GM12878 (cell line): Measurements from ENCODE around the gene NAA60. TPM values are rescaled to one million over a fixed set of nuclear protein-coding genes. Genes with fewer than 3 reads are reported as not detected.

Experiments
- ATAC-seq: fragments of 200-7000 bp; cut with Tn5 transposase; 3 replicates; pipeline ENCODE4 v1.9.1; 2020; ENCODE audit warnings: mild to moderate bottlenecking, moderate library complexity
- BruUV-seq: library from RNA; stranded (reverse); fragments of 400-500 nt; replicated peaks from 2 replicates; lab custom pipeline; 2021; lab: Mats Ljungman, UMichigan
- CTCF ChIA-PET: fragments of 300-600 bp; sonication (Branson Sonifier 250); formaldehyde crosslinking; extraction: SDS; loops from one replicate; lab custom pipeline; 2021; ENCODE audit warnings: inconsistent platforms; lab: Yijun Ruan, JAX
- POLR2A ChIA-PET: fragments of 350-600 bp; formaldehyde crosslinking; extraction: SDS; loops from one replicate; lab custom pipeline; 2021; ENCODE audit warnings: inconsistent platforms; lab: Charles Lee
- RAD21 ChIA-PET: fragments of 300-600 bp; sonication (Branson Sonifier 250); formaldehyde crosslinking; loops from one replicate; lab custom pipeline; 2023; ENCODE audit warnings: antibody characterized with exemption; ENCODE audit not compliant: unreplicated experiment; lab: Charles Lee
- SMC1A ChIA-PET: fragments of 300-600 bp; sonication (Branson Sonifier 250); formaldehyde crosslinking; loops from one replicate; lab custom pipeline; 2023; ENCODE audit not compliant: unreplicated experiment, uncharacterized antibody; lab: Charles Lee
- DNase-seq: peaks from one replicate; pipeline ENCODE4 v3.0.0-alpha.2; 2011; ENCODE audit warnings: low read depth, low spot score
- FAIRE-seq: peaks from 3 replicates; lab custom pipeline; 2011; peaks lifted over from hg19 to GRCh38; lab: Jason Lieb, UNC
- H2AFZ ChIP-seq: 2 replicates; pipeline ENCODE4 v1.6.0; 2011; ENCODE audit warnings: low read depth, low read length, control low read depth; ENCODE audit not compliant: control insufficient read depth
- H3K27ac ChIP-seq: 2 replicates; pipeline ENCODE4 v1.5.1; 2011; ENCODE audit warnings: control low read depth; ENCODE audit not compliant: control insufficient read depth, insufficient read depth
- H3K27me3 ChIP-seq, 2 experiments: replicated peaks in 1 of 2; 2 replicates each; pipeline versions ENCODE4 v1.6.0 to v1.6.1; 2011; ENCODE audit warnings: low read length in 1 of 2; ENCODE audit not compliant: control insufficient read depth in 2 of 2, insufficient read depth in 2 of 2
- H3K36me3 ChIP-seq, 2 experiments: 2 replicates each; pipeline ENCODE4 v1.5.1; 2011; ENCODE audit warnings: low read length in 1 of 2; ENCODE audit not compliant: control insufficient read depth in 2 of 2, insufficient read depth in 2 of 2
- H3K4me1 ChIP-seq: 2 replicates; pipeline ENCODE4 v1.6.1; 2011; ENCODE audit warnings: mild to moderate bottlenecking, low read length, moderate library complexity, mixed read lengths; ENCODE audit not compliant: control insufficient read depth, insufficient read depth
- H3K4me2 ChIP-seq: 2 replicates; pipeline ENCODE4 v1.6.0; 2011; ENCODE audit warnings: control low read depth; ENCODE audit not compliant: control insufficient read depth, insufficient read depth
- H3K4me3 ChIP-seq: fragments of 200-600 bp; sonication (generic); 2 replicates; pipeline ENCODE4 v1.5.1; 2016
- H3K79me2 ChIP-seq: 2 replicates; pipeline ENCODE4 v1.6.0; 2011; ENCODE audit warnings: low read length; ENCODE audit not compliant: control insufficient read depth, insufficient read depth
- H3K9ac ChIP-seq: 2 replicates; pipeline ENCODE4 v1.8.0; 2011; ENCODE audit warnings: low read length, control low read depth, mixed read lengths; ENCODE audit not compliant: control insufficient read depth, insufficient read depth
- H3K9me3 ChIP-seq: replicated peaks from 3 replicates; pipeline ENCODE4 v1.5.1; 2011; ENCODE audit warnings: mild to moderate bottlenecking, low read length; ENCODE audit not compliant: control insufficient read depth, insufficient read depth
- H4K20me1 ChIP-seq: 2 replicates; pipeline ENCODE4 v1.6.0; 2011; ENCODE audit not compliant: control insufficient read depth, insufficient read depth
- BHLHE40 ChIP-seq, 2 experiments: fragments of 450-650 bp in 1 of 2; IDR thresholded peaks; 2 replicates each; pipeline ENCODE4 v1.6.1; 2011 to 2017; ENCODE audit warnings: low read depth in 2 of 2, borderline replicate concordance in 1 of 2, improper control_type of control experiment in 1 of 2, low read length in 1 of 2, mild to moderate bottlenecking in 1 of 2
- CBFB ChIP-seq: IDR thresholded peaks from 2 replicates; pipeline ENCODE4 v1.6.1; 2016; ENCODE audit warnings: antibody characterized with exemption, low read depth
- CUX1 ChIP-seq: IDR thresholded peaks from 2 replicates; pipeline ENCODE4 v1.6.1; 2012; ENCODE audit warnings: improper control_type of control experiment, low read depth, low read length; ENCODE audit not compliant: insufficient replicate concordance
- E2F4 ChIP-seq: IDR thresholded peaks from 2 replicates; pipeline ENCODE4 v1.6.1; 2012; ENCODE audit warnings: low read depth, low read length, improper control_type of control experiment
- MEF2A ChIP-seq: IDR thresholded peaks from 2 replicates; pipeline ENCODE4 v1.6.1; 2011; ENCODE audit warnings: low read depth, mild to moderate bottlenecking, low read length, moderate library complexity; ENCODE audit not compliant: insufficient read depth
- MXI1 ChIP-seq: fragments of 150-350 bp; IDR thresholded peaks from 2 replicates; pipeline ENCODE4 v1.6.1; 2011; ENCODE audit warnings: low read depth, mild to moderate bottlenecking, inconsistent platforms, low read length, improper control_type of control experiment
- NBN ChIP-seq: fragments of 450-650 bp; IDR thresholded peaks from 2 replicates; pipeline ENCODE4 v1.6.1; 2016
- NRF1 ChIP-seq: conservative IDR thresholded peaks from 2 replicates; pipeline ENCODE4 v1.6.1; 2011; ENCODE audit warnings: mild to moderate bottlenecking, low read depth, low read length, improper control_type of control experiment
- PAX5 ChIP-seq: IDR thresholded peaks from 2 replicates; pipeline ENCODE4 v1.6.1; 2011; ENCODE audit warnings: low read depth, low read length, borderline replicate concordance
- PML ChIP-seq: IDR thresholded peaks from 2 replicates; pipeline ENCODE4 v1.6.1; 2012; ENCODE audit warnings: low read length, inconsistent platforms
- POLR2AphosphoS5 ChIP-seq: IDR thresholded peaks from 2 replicates; pipeline ENCODE4 v1.6.1; 2011; ENCODE audit warnings: mild to moderate bottlenecking, low read length, inconsistent platforms
- SMC3 ChIP-seq: IDR thresholded peaks from 2 replicates; pipeline ENCODE4 v1.6.1; 2011; ENCODE audit warnings: low read length, improper control_type of control experiment, borderline replicate concordance
- YY1 ChIP-seq: IDR thresholded peaks from 2 replicates; pipeline ENCODE4 v1.6.1; 2011; ENCODE audit warnings: low read depth, mild to moderate bottlenecking, low read length
- ZBED1 ChIP-seq: IDR thresholded peaks from 2 replicates; pipeline ENCODE4 v1.6.1; 2016; ENCODE audit warnings: borderline replicate concordance
- ZNF24 ChIP-seq: fragments of 450-650 bp; IDR thresholded peaks from 2 replicates; pipeline ENCODE4 v1.6.1; 2017; ENCODE audit warnings: antibody characterized with exemption, mild to moderate bottlenecking
- WGBS: methylation state at CpG from one replicate; pipeline ENCODE4 v1.1.6; 2016; ENCODE audit warnings: low lambda C conversion rate; ENCODE audit not compliant: insufficient replicate concordance, insufficient coverage; ENCODE audit errors: missing lambda C conversion rate; 5-methylcytosine and 5-hydroxymethylcytosine counted together
- in situ Hi-C: fragments of 300-500 bp; cut with MboI; formaldehyde crosslinking; loops from 9 replicates; pipeline ENCODE4 v1.14.3; 2018; ENCODE audit warnings: mixed read lengths
- intact Hi-C: fragments of 100-400 bp; cut with micrococcal nuclease; formaldehyde crosslinking; loops from one replicate; pipeline ENCODE4 v1.14.2; 2022; ENCODE audit not compliant: unreplicated experiment
- polyA plus RNA-seq, 11 experiments: library from polyadenylated mRNA; depleted of rRNA in 4 of 11; unstranded in 6 of 11; stranded (reverse) in 5 of 11; fragments of >200 nt; fragmentation: Nextera tagmentation in 4 of 11; fragmentation: Illumina TruSeq in 1 of 11; extraction: Ambion mirVana in 4 of 11; extraction: Trizol in 1 of 11; gene quantifications; 1 replicate in 1 of 11; 2 replicates in 10 of 11; pipeline versions ENCODE4 v1.2.1 to v1.2.3, GENCODE V29; 2011 to 2016; ENCODE audit warnings: inconsistent platforms in 2 of 11, missing spikeins in 2 of 11, low read depth in 1 of 11
- total RNA-seq, 4 experiments: library from RNA; depleted of rRNA in 3 of 4; stranded (reverse); fragments of >200 nt in 3 of 4; fragmentation: Illumina TruSeq in 1 of 4; extraction: Trizol in 1 of 4; gene quantifications; 2 replicates each; pipeline versions ENCODE4 v1.2.1 to v1.2.3, GENCODE V29; 2013 to 2021
- TF ChIP-seq, protein P1 (sequence below): fragments of 450-650 bp; IDR thresholded peaks from 2 replicates; pipeline ENCODE4 v1.6.1; 2017; ENCODE audit warnings: low read depth, mild to moderate bottlenecking, moderate library complexity

NAA60 gene
- total and polyA plus RNA-seq, 10 of the 15 experiments (the other 5 are each of a cell fraction or from before 2014, with no cell fraction given), result 6.2 to 43.1 (median 34.6) TPM

DNA sequence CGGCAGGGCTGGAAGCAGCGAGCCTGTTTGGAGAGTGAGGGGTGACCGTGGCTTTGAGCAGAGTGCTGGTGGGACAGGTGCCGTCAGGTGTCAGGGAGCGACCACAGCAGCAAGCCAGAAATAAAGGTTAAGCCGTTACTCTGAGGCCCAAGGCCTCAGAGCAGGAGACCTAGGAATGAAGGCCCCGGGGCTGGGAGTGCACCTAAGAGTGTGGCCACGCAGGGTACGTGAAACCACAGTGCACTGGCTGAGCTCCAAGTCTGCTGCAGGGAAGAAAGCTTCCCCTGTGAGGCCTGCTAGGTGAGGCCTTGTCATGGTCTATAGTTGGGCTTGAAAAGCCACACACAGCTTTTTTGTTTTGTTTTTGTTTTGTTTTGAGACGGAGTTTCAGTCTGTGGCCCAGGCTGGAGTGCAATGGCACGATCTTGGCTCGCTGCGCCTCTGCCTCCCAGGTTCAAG lies 66.0 kb downstream of the NAA60 start:
- no TSS peak for BruUV-seq
- in situ Hi-C loops, result no loop called here
- Histone ChIP-seq H3K36me3 (peaks cover 0 to 2% of the 10 kb centered on the region in 2 experiments; a peak in 1 of 4 replicates), H3K79me2 (no peaks in the 10 kb centered on the region), H2AFZ (no peak overlapping the region), H4K20me1 (no peaks in the 10 kb centered on the region), H3K27me3 (no peaks in the 10 kb centered on the region), H3K9me3 (no peaks in the 10 kb centered on the region), H3K4me2 (peak overlapping the region; percentile 40), H3K9ac (no peak overlapping the region), H3K4me3 (0 out of 2 replicates have a peak overlapping the region, but pooled peaks have one; percentile 6), H3K27ac (peak overlapping the region; percentile 35), H3K4me1 (peaks cover 12% of the 10 kb centered on the region)
- FAIRE-seq (peak; percentile 76), DNase-seq (peak; percentile 84), ATAC-seq (peak; percentile 98)
- SMC1A ChIA-PET, result interaction anchor here (0.6 to 1.1 kb wide), 3 partner anchors 15 to 91 kb away, joined by 3 to 7 read pairs (median 3); no protein-coding TSS in a partner anchor
- CTCF ChIA-PET, result interaction anchor here (0.6 to 1.1 kb wide), 3 partner anchors 9 to 17 kb away, joined by 3 to 4 read pairs (median 3); partner anchors contain the start of gene CLUAP1
- intact Hi-C loops, result loop anchor here (10.0 kb wide), 1 partner anchor 105 kb away; the partner anchor contains the start of genes ZNF174 and ZSCAN32
- POLR2A ChIA-PET, result interaction anchor here (0.7 to 0.8 kb wide), 4 partner anchors 55 to 744 kb away, joined by 3 to 4 read pairs (median 4); no protein-coding TSS in a partner anchor
- 19% methylated on average over 13 of the region's 13 CpGs for WGBS
- RAD21 ChIA-PET, result interaction anchor here (0.6 to 1.3 kb wide), 3 partner anchors 98 to 1027 kb away, joined by 3 to 4 read pairs (median 3); no protein-coding TSS in a partner anchor
- peak; percentile 92 for TF ChIP-seq NBN
- TF ChIP-seq YY1, result no peak
- TF ChIP-seq, protein P1, sequence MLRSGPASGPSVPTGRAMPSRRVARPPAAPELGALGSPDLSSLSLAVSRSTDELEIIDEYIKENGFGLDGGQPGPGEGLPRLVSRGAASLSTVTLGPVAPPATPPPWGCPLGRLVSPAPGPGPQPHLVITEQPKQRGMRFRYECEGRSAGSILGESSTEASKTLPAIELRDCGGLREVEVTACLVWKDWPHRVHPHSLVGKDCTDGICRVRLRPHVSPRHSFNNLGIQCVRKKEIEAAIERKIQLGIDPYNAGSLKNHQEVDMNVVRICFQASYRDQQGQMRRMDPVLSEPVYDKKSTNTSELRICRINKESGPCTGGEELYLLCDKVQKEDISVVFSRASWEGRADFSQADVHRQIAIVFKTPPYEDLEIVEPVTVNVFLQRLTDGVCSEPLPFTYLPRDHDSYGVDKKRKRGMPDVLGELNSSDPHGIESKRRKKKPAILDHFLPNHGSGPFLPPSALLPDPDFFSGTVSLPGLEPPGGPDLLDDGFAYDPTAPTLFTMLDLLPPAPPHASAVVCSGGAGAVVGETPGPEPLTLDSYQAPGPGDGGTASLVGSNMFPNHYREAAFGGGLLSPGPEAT, result peak; percentile 76; the same call in 1 of the 2 replicates
- no peak for TF ChIP-seq NRF1
- TF ChIP-seq BHLHE40 (IDR thresholded peaks at IDR 0.05; ENCODE audit: borderline replicate concordance in 1 of 2, low read depth in 2 of 2, low read length in 1 of 2), result peak; percentile 61 to 89
- TF ChIP-seq ZNF24, result no peak
- peak; percentile 39; the same call in 1 of the 2 replicates for TF ChIP-seq POLR2AphosphoS5
- no peak for TF ChIP-seq SMC3
- peak; percentile 41; the same call in 1 of the 2 replicates for TF ChIP-seq ZBED1
- peak; percentile 53 for TF ChIP-seq MXI1
- peak; percentile 72; the same call in 1 of the 2 replicates for TF ChIP-seq PAX5
- peak; percentile 89; the same call in 1 of the 2 replicates for TF ChIP-seq CBFB
- no peak for TF ChIP-seq PML
- TF ChIP-seq E2F4, result no peak
- no peak for TF ChIP-seq CUX1
- TF ChIP-seq MEF2A, result no peak; the same call in 1 of the 2 replicates
